Measurements from ENCODE around the gene MAGI2.

- TF ChIP-seq CTCF (IDR thresholded peaks at IDR 0.05; ENCODE audit: borderline replicate concordance, extremely low read depth, low read length, poor library complexity, severe bottlenecking) (no peak), EZH2 (IDR thresholded peaks at IDR 0.05; ENCODE audit: borderline replicate concordance, low read depth, low read length, severe bottlenecking) (no peak)
Measured at GRCh38 chr7:79410345-79410744, 43.1 kb downstream of the MAGI2 start.

All from DND-41 (cell line).